Endothelial cell of umbilical vein (primary cell): ENCODE measurements around the gene MLNR.

Source experiments
- EZH2 ChIP-seq: IDR thresholded peaks from 2 replicates; pipeline ENCODE4 v1.6.1; 2012; ENCODE audit warnings: borderline replicate concordance, low read depth, mild to moderate bottlenecking, moderate library complexity, low read length, inconsistent platforms; ENCODE audit not compliant: severe bottlenecking
- JUN ChIP-seq: IDR thresholded peaks from 2 replicates; pipeline ENCODE4 v1.6.1; 2011; ENCODE audit warnings: borderline replicate concordance, low read depth; ENCODE audit not compliant: insufficient read length, insufficient read depth
- MYC ChIP-seq: IDR thresholded peaks from one replicate; pipeline ENCODE4 v1.6.1; 2011; ENCODE audit warnings: mild to moderate bottlenecking, low read depth, low read length
- POLR2A ChIP-seq: IDR thresholded peaks from 2 replicates; pipeline ENCODE4 v1.6.1; 2012; ENCODE audit warnings: low read depth, mild to moderate bottlenecking, control low read depth, low read length
- POLR2AphosphoS5 ChIP-seq: IDR thresholded peaks from 2 replicates; pipeline ENCODE4 v1.6.1; 2012; ENCODE audit warnings: low read depth, mild to moderate bottlenecking, control low read depth, low read length, moderate library complexity; ENCODE audit not compliant: insufficient read depth
- TF ChIP-seq, protein P1 (sequence below), 2 donors: IDR thresholded peaks; 1 replicate in 1 of 2; 2 replicates in 1 of 2; pipeline ENCODE4 v1.5.1; 2011; ENCODE audit warnings: low read length in 2 of 2, mild to moderate bottlenecking in 2 of 2, moderate library complexity in 2 of 2, control low read depth in 1 of 2, inconsistent platforms in 1 of 2, low read depth in 1 of 2; ENCODE audit not compliant: insufficient read depth in 1 of 2; ENCODE audit errors: extremely low read depth in 1 of 2
- TF ChIP-seq, protein P2 (sequence below): IDR thresholded peaks from 2 replicates; pipeline ENCODE4 v1.6.1; 2011; ENCODE audit not compliant: insufficient read depth, insufficient read length

DNA sequence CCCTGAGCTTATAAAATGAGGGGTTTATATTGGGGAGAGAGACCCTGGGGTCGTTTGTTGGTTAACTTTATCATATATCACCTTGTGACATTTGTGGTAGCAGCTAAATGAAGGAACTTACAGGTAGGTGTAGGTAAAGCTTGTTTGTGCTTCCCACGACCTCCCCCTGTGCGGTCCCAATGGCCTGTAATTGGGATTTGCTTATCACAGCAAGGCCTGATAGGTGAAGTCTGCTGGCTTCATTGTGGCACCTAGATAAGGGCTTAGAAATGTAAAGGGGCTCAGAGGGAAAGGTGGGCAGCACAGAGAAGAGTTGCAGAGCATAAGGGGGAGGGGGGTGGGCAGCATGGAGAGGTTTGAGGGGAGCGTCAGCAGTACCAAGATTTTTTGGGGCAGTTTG, 35.5 kb upstream of the MLNR start:
- TF ChIP-seq, protein P1, sequence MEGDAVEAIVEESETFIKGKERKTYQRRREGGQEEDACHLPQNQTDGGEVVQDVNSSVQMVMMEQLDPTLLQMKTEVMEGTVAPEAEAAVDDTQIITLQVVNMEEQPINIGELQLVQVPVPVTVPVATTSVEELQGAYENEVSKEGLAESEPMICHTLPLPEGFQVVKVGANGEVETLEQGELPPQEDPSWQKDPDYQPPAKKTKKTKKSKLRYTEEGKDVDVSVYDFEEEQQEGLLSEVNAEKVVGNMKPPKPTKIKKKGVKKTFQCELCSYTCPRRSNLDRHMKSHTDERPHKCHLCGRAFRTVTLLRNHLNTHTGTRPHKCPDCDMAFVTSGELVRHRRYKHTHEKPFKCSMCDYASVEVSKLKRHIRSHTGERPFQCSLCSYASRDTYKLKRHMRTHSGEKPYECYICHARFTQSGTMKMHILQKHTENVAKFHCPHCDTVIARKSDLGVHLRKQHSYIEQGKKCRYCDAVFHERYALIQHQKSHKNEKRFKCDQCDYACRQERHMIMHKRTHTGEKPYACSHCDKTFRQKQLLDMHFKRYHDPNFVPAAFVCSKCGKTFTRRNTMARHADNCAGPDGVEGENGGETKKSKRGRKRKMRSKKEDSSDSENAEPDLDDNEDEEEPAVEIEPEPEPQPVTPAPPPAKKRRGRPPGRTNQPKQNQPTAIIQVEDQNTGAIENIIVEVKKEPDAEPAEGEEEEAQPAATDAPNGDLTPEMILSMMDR (IDR thresholded peaks at IDR 0.05; ENCODE audit: extremely low read depth in 1 of 2, insufficient read depth in 1 of 2, low read depth in 1 of 2, low read length in 2 of 2): no peak
- TF ChIP-seq, protein P2, sequence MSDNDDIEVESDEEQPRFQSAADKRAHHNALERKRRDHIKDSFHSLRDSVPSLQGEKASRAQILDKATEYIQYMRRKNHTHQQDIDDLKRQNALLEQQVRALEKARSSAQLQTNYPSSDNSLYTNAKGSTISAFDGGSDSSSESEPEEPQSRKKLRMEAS: no peak
- TF ChIP-seq EZH2 (no peak), POLR2A (no peak), POLR2AphosphoS5 (no peak), MYC (no peak), JUN (no peak)
